ENCODE results near the gene RPL32. TPM values are rescaled to one million over a fixed set of nuclear protein-coding genes. Genes with fewer than 3 reads are reported as not detected.

RPL32 gene
- total and polyA plus RNA-seq, 2 donors (not counting 3 experiments of a cell fraction or from before 2014, with no cell fraction given), result 1,075 to 1,588 TPM

DNA sequence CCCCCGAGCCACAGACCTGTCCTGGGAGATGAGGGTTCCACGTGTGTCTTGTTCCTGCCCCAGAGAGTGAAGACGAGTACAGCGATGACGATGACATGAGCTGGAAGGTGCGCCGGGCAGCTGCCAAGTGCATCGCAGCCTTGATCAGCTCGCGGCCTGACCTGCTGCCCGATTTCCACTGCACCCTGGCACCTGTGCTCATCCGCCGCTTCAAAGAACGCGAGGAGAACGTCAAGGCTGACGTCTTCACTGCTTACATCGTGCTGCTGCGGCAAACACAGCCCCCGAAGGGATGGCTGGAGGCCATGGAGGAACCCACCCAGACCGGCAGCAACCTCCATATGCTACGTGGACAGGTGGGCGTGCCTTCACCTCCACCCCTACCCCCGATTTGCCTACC is 26.3 kb downstream of the RPL32 start:
- H3K4me1 ChIP-seq (ENCODE audit: control insufficient read depth, extremely low read depth, insufficient read depth, low read length), result peaks cover 3% of the 10 kb centered on the region
- intact Hi-C loops (cut with micrococcal nuclease) (no loop called here), dilution Hi-C loops (cut with MboI; ENCODE audit: extremely low pct_ligation_motif_present, low sequenced_read_pairs) (no loop called here)
- ChIA-PET POLR2A (no interaction called here), CTCF (interaction anchor here (0.6 kb wide), 1 partner anchor 11 kb away, joined by 3 read pairs; no protein-coding TSS in a partner anchor)
- H2AFZ ChIP-seq (ENCODE audit: low read depth, low read length), result no peak overlapping the region
- no peak overlapping the region for H3K9ac ChIP-seq (replicated peaks; ENCODE audit: extremely low read depth, insufficient read depth, low read length)
- no peaks in the 10 kb centered on the region for H3K9me3 ChIP-seq (replicated peaks; ENCODE audit: control insufficient read depth, insufficient read depth, low read length)
- H3K4me3 ChIP-seq (replicated peaks in 1 of 3; ENCODE audit: insufficient read depth in 1 of 3, low read depth in 1 of 3, low read length in 3 of 3), result no peak overlapping the region
- no peaks in the 10 kb centered on the region for H3K79me2 ChIP-seq (ENCODE audit: control insufficient read depth, insufficient read depth, low read length)
- H3K9me1 ChIP-seq (replicated peaks; ENCODE audit: control insufficient read depth, extremely low read depth, insufficient read depth, low read length), result no peaks in the 10 kb centered on the region
- DNase-seq (ENCODE audit: low read depth, low spot score) (no peak), FAIRE-seq (no peak)
- peaks cover 0 to 4% of the 10 kb centered on the region in 2 experiments for H3K36me3 ChIP-seq (ENCODE audit: control insufficient read depth in 2 of 2, extremely low read depth in 1 of 2, insufficient read depth in 2 of 2, low read length in 2 of 2)
- no peak overlapping the region for H3K27ac ChIP-seq (ENCODE audit: insufficient read depth, low read depth, low read length)
- no peaks in the 10 kb centered on the region for H4K20me1 ChIP-seq (replicated peaks; ENCODE audit: control insufficient read depth, extremely low read depth, insufficient read depth, low read length)
- no peak overlapping the region for H3K4me2 ChIP-seq (ENCODE audit: insufficient read depth, low read length)
- BruUV-seq (replicated peaks), result no TSS peak
- TF ChIP-seq FOS (IDR thresholded peaks at IDR 0.05; ENCODE audit: borderline replicate concordance, insufficient read depth, low read length) (no peak), MYC (IDR thresholded peaks at IDR 0.05; ENCODE audit: low read depth, low read length) (no peak), POLR2AphosphoS5 (IDR thresholded peaks at IDR 0.05; ENCODE audit: insufficient read depth, low read depth, low read length) (no peak), JUN (IDR thresholded peaks at IDR 0.05; ENCODE audit: borderline replicate concordance, insufficient read depth, insufficient read length, low read depth) (no peak), POLR2A (IDR thresholded peaks at IDR 0.05; ENCODE audit: low read depth, low read length) (no peak), GATA2 (IDR thresholded peaks at IDR 0.05; ENCODE audit: insufficient read depth, insufficient read length, low read depth, low read length) (no peak), EZH2 (IDR thresholded peaks at IDR 0.05; ENCODE audit: borderline replicate concordance, low read depth, low read length, severe bottlenecking) (no peak)
- TF ChIP-seq, protein P1, sequence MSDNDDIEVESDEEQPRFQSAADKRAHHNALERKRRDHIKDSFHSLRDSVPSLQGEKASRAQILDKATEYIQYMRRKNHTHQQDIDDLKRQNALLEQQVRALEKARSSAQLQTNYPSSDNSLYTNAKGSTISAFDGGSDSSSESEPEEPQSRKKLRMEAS (IDR thresholded peaks at IDR 0.05; ENCODE audit: insufficient read depth, insufficient read length), result no peak
- TF ChIP-seq, protein P2, sequence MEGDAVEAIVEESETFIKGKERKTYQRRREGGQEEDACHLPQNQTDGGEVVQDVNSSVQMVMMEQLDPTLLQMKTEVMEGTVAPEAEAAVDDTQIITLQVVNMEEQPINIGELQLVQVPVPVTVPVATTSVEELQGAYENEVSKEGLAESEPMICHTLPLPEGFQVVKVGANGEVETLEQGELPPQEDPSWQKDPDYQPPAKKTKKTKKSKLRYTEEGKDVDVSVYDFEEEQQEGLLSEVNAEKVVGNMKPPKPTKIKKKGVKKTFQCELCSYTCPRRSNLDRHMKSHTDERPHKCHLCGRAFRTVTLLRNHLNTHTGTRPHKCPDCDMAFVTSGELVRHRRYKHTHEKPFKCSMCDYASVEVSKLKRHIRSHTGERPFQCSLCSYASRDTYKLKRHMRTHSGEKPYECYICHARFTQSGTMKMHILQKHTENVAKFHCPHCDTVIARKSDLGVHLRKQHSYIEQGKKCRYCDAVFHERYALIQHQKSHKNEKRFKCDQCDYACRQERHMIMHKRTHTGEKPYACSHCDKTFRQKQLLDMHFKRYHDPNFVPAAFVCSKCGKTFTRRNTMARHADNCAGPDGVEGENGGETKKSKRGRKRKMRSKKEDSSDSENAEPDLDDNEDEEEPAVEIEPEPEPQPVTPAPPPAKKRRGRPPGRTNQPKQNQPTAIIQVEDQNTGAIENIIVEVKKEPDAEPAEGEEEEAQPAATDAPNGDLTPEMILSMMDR (IDR thresholded peaks at IDR 0.05; ENCODE audit: extremely low read depth in 1 of 2, insufficient read depth in 1 of 2, low read depth in 1 of 2, low read length in 2 of 2), result no peak
- H3K27me3 ChIP-seq (ENCODE audit: control insufficient read depth in 2 of 2, insufficient read depth in 2 of 2, low read length in 2 of 2), result no peaks in the 10 kb centered on the region

Measured in endothelial cell of umbilical vein (primary cell).